MM.1S (cell line): Measurements from ENCODE around the gene JDP2.
"Not testable (repeated sequence)": the region's sequence is repeated elsewhere in the genome, so short reads cannot be mapped to it uniquely, and the experiment has no call there.

Experiments
- DNase-seq: peaks from one replicate; pipeline ENCODE4 v3.0.0-alpha.2; 2015
- H2AFZ ChIP-seq: fragments of 300-600 bp; sonication (generic); 2 replicates; pipeline ENCODE4 v1.6.0; 2016; ENCODE audit warnings: antibody characterized with exemption, low read length
- H3F3A ChIP-seq: fragments of 300-600 bp; sonication (generic); 2 replicates; pipeline ENCODE4 v1.6.1; 2016; ENCODE audit warnings: mild to moderate bottlenecking, antibody characterized with exemption, low read length, moderate library complexity, mixed read lengths; ENCODE audit not compliant: insufficient read depth
- H3K27ac ChIP-seq: fragments of 300-600 bp; sonication (generic); 2 replicates; pipeline ENCODE4 v1.5.1; 2016; ENCODE audit warnings: mild to moderate bottlenecking, low read length
- H3K27me3 ChIP-seq: fragments of 300-600 bp; sonication (generic); replicated peaks from 2 replicates; pipeline ENCODE4 v1.6.0; 2016; ENCODE audit warnings: low read length; ENCODE audit not compliant: insufficient read depth
- H3K36me3 ChIP-seq: fragments of 300-600 bp; sonication (generic); replicated peaks from 2 replicates; pipeline ENCODE4 v1.6.1; 2016; ENCODE audit warnings: mild to moderate bottlenecking, low read length, mixed read lengths; ENCODE audit not compliant: insufficient read depth
- H3K4me1 ChIP-seq: fragments of 300-600 bp; sonication (generic); 2 replicates; pipeline ENCODE4 v1.6.1; 2016; ENCODE audit warnings: low read length, mixed read lengths
- H3K4me2 ChIP-seq: fragments of 300-600 bp; sonication (generic); 2 replicates; pipeline ENCODE4 v1.6.0; 2016; ENCODE audit warnings: low read depth, low read length
- H3K4me3 ChIP-seq: fragments of 300-600 bp; sonication (generic); 2 replicates; pipeline ENCODE4 v1.5.1; 2016; ENCODE audit warnings: low read length, mixed read lengths
- H3K79me2 ChIP-seq: fragments of 300-600 bp; sonication (generic); 2 replicates; pipeline ENCODE4 v1.6.1; 2016; ENCODE audit warnings: mixed run types, low read length, mixed read lengths
- H3K9ac ChIP-seq: fragments of 300-600 bp; sonication (generic); 2 replicates; pipeline ENCODE4 v1.6.1; 2016; ENCODE audit warnings: low read length, mixed read lengths
- H3K9me2 ChIP-seq: fragments of 300-600 bp; sonication (generic); replicated peaks from 2 replicates; pipeline ENCODE4 v1.6.1; 2016; ENCODE audit warnings: mild to moderate bottlenecking, low read length, mixed read lengths; ENCODE audit not compliant: insufficient read depth
- H3K9me3 ChIP-seq: fragments of 300-600 bp; sonication (generic); replicated peaks from 2 replicates; pipeline ENCODE4 v1.6.1; 2016; ENCODE audit warnings: mild to moderate bottlenecking, low read length, mixed read lengths; ENCODE audit not compliant: insufficient read depth
- H4K20me1 ChIP-seq: fragments of 300-600 bp; sonication (generic); 2 replicates; pipeline ENCODE4 v1.6.1; 2016; ENCODE audit warnings: mild to moderate bottlenecking, low read length, moderate library complexity, mixed read lengths; ENCODE audit not compliant: insufficient read depth
- CTCF ChIP-seq: fragments of 300-600 bp; sonication (generic); IDR thresholded peaks from 2 replicates; pipeline ENCODE4 v1.5.1; 2016; ENCODE audit warnings: antibody characterized with exemption, low read length, mixed read lengths
- EZH2 ChIP-seq: fragments of 300-600 bp; sonication (generic); optimal IDR thresholded peaks from 2 replicates; pipeline ENCODE3; 2017; ENCODE audit warnings: low read depth, mild to moderate bottlenecking, antibody characterized with exemption, low read length, mixed read lengths
- EZH2phosphoT487 ChIP-seq: fragments of 300-600 bp; sonication (generic); IDR thresholded peaks from 2 replicates; pipeline ENCODE4 v1.6.1; 2018; ENCODE audit warnings: antibody characterized with exemption, low read length

JDP2 gene

GRCh38 chr14:75470238-75470797 is 42.5 kb downstream of the JDP2 start:
- no peaks in the 10 kb centered on the region for H3K79me2 ChIP-seq
- no peak overlapping the region for H3K4me3 ChIP-seq
- TF ChIP-seq EZH2phosphoT487 (no peak), EZH2 (no peak), CTCF (no peak)
- no peaks in the 10 kb centered on the region for H3K27me3 ChIP-seq
- H3K9ac ChIP-seq: no peak overlapping the region
- no peak overlapping the region for H3K27ac ChIP-seq
- no peaks in the 10 kb centered on the region for H3K9me2 ChIP-seq
- H3F3A ChIP-seq: no peaks in the 10 kb centered on the region
- H3K4me1 ChIP-seq: no peaks in the 10 kb centered on the region
- no peak for DNase-seq
- no peaks in the 10 kb centered on the region for H4K20me1 ChIP-seq
- no peak overlapping the region for H3K4me2 ChIP-seq
- no peak overlapping the region for H2AFZ ChIP-seq
- no peaks in the 10 kb centered on the region for H3K36me3 ChIP-seq
- H3K9me3 ChIP-seq: no peaks in the 10 kb centered on the region

GRCh38 chr14:75471059-75471458 is 43.2 kb downstream of the JDP2 start:
- H3K4me3 ChIP-seq: no peak overlapping the region
- H3K27ac ChIP-seq: no peak overlapping the region
- H3K4me1 ChIP-seq: no peaks in the 10 kb centered on the region
- no peaks in the 10 kb centered on the region for H3K36me3 ChIP-seq
- no peaks in the 10 kb centered on the region for H3F3A ChIP-seq
- no peak for DNase-seq
- H2AFZ ChIP-seq: no peak overlapping the region
- H3K9me3 ChIP-seq: no peaks in the 10 kb centered on the region
- H4K20me1 ChIP-seq: no peaks in the 10 kb centered on the region
- no peaks in the 10 kb centered on the region for H3K9me2 ChIP-seq
- TF ChIP-seq EZH2: no peak
- no peak for TF ChIP-seq CTCF
- no peak for TF ChIP-seq EZH2phosphoT487
- H3K27me3 ChIP-seq: no peaks in the 10 kb centered on the region
- H3K4me2 ChIP-seq: no peak overlapping the region
- no peak overlapping the region for H3K9ac ChIP-seq
- H3K79me2 ChIP-seq: no peaks in the 10 kb centered on the region

GRCh38 chr14:75474127-75474526 is 46.3 kb downstream of the JDP2 start:
- H3K9me2 ChIP-seq, DNase-seq, H3K36me3 ChIP-seq, H3K4me1 ChIP-seq, H3K4me2 ChIP-seq, H3K27ac ChIP-seq, H3K27me3 ChIP-seq, H3K9me3 ChIP-seq, H3K79me2 ChIP-seq, H3K9ac ChIP-seq, H3F3A ChIP-seq, H2AFZ ChIP-seq, H4K20me1 ChIP-seq, H3K4me3 ChIP-seq: not testable (repeated sequence)

- no peaks in the 10 kb centered on the region for H3K9me2 ChIP-seq
- no peaks in the 10 kb centered on the region for H3K79me2 ChIP-seq
- H3K27ac ChIP-seq: no peak overlapping the region
- H2AFZ ChIP-seq: no peak overlapping the region
- H3K9me3 ChIP-seq: no peaks in the 10 kb centered on the region
- no peak overlapping the region for H3K9ac ChIP-seq
- no peaks in the 10 kb centered on the region for H3K36me3 ChIP-seq
- H3K4me3 ChIP-seq: no peak overlapping the region
- H4K20me1 ChIP-seq: no peaks in the 10 kb centered on the region
- no peak for DNase-seq
- TF ChIP-seq CTCF (no peak), EZH2phosphoT487 (no peak), EZH2 (no peak)
- H3K4me1 ChIP-seq: no peaks in the 10 kb centered on the region
- no peaks in the 10 kb centered on the region for H3K27me3 ChIP-seq
- H3K4me2 ChIP-seq: no peak overlapping the region
- no peaks in the 10 kb centered on the region for H3F3A ChIP-seq
These were observed 48.6 kb downstream of the JDP2 start for GRCh38 chr14:75476274-75476995.
